Right lobe of liver (tissue), 5 donors: ENCODE results near the gene TXNDC15. TPM values are rescaled to one million over a fixed set of nuclear protein-coding genes. Genes with fewer than 3 reads are reported as not detected.

Experiments used
- microRNA counts: library from miRNA; unstranded; fragments of <30 nt; microRNA quantifications from one replicate; lab custom pipeline; 2016
- microRNA-seq, 2 donors: library from miRNA; unstranded; fragments of <30 nt; microRNA quantifications; one replicate each; pipeline ENCODE4, GENCODE V29; 2019 to 2020
- small RNA-seq, 2 experiments: library from RNA; depleted of rRNA; stranded (forward); fragments of <200 nt; gene quantifications; one replicate each; pipeline ENCODE3, GENCODE V24; 2016
- total RNA-seq, 6 experiments: library from RNA; depleted of rRNA in 2 of 6; stranded (reverse); fragments of >200 nt in 2 of 6; fragmentation: NEBNext Ultra II Directional in 3 of 6; extraction: Animal tissue kit (Norgen Biotek cat#: 25700) in 3 of 6; gene quantifications; one replicate each; pipeline versions ENCODE4 v1.1.0 to v1.2.4, GENCODE V29; 2016 to 2023
- donor health status: DM: no; HTN: no; CAD: no.
- donor health status: DM: no; HTN: no; CAD: no.
- donor health status: DM: no; HTN: yes; CAD: no.
- donor health status: DM: no; HTN: yes; CAD: no.

Gene TXNDC15
- total RNA-seq, 6 experiments from 2014 or later, result 20.8 to 30.9 (median 28.2) TPM

MicroRNAs encoded within 50 kb of the gene (microRNA counts, 767-probe panel; counts per million panel counts)
- 237 counts per million for microRNA hsa-miR-4461 (lab: Ali Mortazavi, UCI)

Small RNAs within 50 kb of the gene (microRNA-seq; reads per million reads assigned to microRNA genes)
- gene MIR4461, result 0 reads per million in 2 donors

Small RNAs within 50 kb of the gene (small RNA-seq; reads per million reads assigned to genes)
- gene MIR4461 (0 reads per million in 2 experiments), gene MTND3P25 (0 reads per million in 2 experiments), gene MTND4LP30 (0 reads per million in 2 experiments)

Other genes with a start within 250 kb of the TXNDC15 start
- 100 to 1,000 TPM in 4 of 6 experiments, 10 to 100 TPM in 2; 53.0 to 195 (median 142) TPM for gene SAR1B, start 241.5 kb upstream of the TXNDC15 start, total RNA-seq
- gene SEC24A, start 225.6 kb upstream of the TXNDC15 start, total RNA-seq, result 10 to 100 TPM; 28.4 to 45.8 (median 40.0) TPM
- 10 to 100 TPM in 4 of 6 experiments, 1 to 10 TPM in 2; 8.2 to 16.9 (median 12.0) TPM for gene CAMLG, start 135.8 kb upstream of the TXNDC15 start, total RNA-seq
- gene DDX46, start 115.6 kb upstream of the TXNDC15 start, total RNA-seq, result 10 to 100 TPM; 13.6 to 22.6 (median 20.6) TPM
- gene C5orf24, start 28.4 kb upstream of the TXNDC15 start, total RNA-seq, result 10 to 100 TPM; 19.0 to 41.8 (median 30.2) TPM
- gene PCBD2, start 30.8 kb downstream of the TXNDC15 start, total RNA-seq, result 10 to 100 TPM in 4 of 6 experiments, 1 to 10 TPM in 2; 4.9 to 11.9 (median 10.8) TPM
- 1 to 10 TPM in 1 of 6 experiments, under 1 TPM in 3, not detected in 2; 0.29 to 1.1 (median 0.81) TPM for gene CATSPER3, start 93.5 kb downstream of the TXNDC15 start, total RNA-seq
- not detected for gene PITX1, start 159.9 kb downstream of the TXNDC15 start, total RNA-seq